GM19468 (cell line): Measurements from ENCODE around the gene SLC16A2.
"Not testable (repeated sequence)": the region's sequence is repeated elsewhere in the genome, so short reads cannot be mapped to it uniquely, and the experiment has no call there.

Experiments used
- ATAC-seq: cut with Tn5 transposase; IDR thresholded peaks from one replicate; pipeline ENCODE4 v1.9.1; 2021; ENCODE audit warnings: mild to moderate bottlenecking, moderate library complexity, moderate number of reproducible peaks; ENCODE audit not compliant: unreplicated experiment; ENCODE audit errors: extremely low read depth

SLC16A2 gene

GRCh38 chrX:74438764-74439163 is 17.5 kb downstream of the SLC16A2 start:
- no peak for ATAC-seq

GRCh38 chrX:74445099-74445498 is 23.8 kb downstream of the SLC16A2 start:
- no peak for ATAC-seq

GRCh38 chrX:74446876-74447275 is 25.6 kb downstream of the SLC16A2 start:
- no peak for ATAC-seq

GRCh38 chrX:74448669-74449068 is 27.4 kb downstream of the SLC16A2 start:
- no peak for ATAC-seq

GRCh38 chrX:74449322-74449936 is 28.1 kb downstream of the SLC16A2 start:
- no peak for ATAC-seq

GRCh38 chrX:74449937-74450330 is 28.6 kb downstream of the SLC16A2 start:
- ATAC-seq, result no peak

- no peak for ATAC-seq
Measured at GRCh38 chrX:74450803-74451449, 29.6 kb downstream of the SLC16A2 start.

- no peak for ATAC-seq
Measured at GRCh38 chrX:74451450-74452198, 30.3 kb downstream of the SLC16A2 start.

- no peak for ATAC-seq
Measured at GRCh38 chrX:74452199-74452481, 30.8 kb downstream of the SLC16A2 start.

- ATAC-seq, result no peak
Measured at GRCh38 chrX:74453178-74453577, 31.9 kb downstream of the SLC16A2 start.

- ATAC-seq, result not testable (repeated sequence)
Measured at GRCh38 chrX:74454233-74454632, 32.9 kb downstream of the SLC16A2 start.

- ATAC-seq, result no peak
Measured at GRCh38 chrX:74458736-74459135, 37.4 kb downstream of the SLC16A2 start.

GRCh38 chrX:74461384-74461783 is 40.1 kb downstream of the SLC16A2 start:
- no peak for ATAC-seq

- no peak for ATAC-seq
Measured at GRCh38 chrX:74464722-74465121, 43.4 kb downstream of the SLC16A2 start.

- ATAC-seq, result no peak
Measured at GRCh38 chrX:74465424-74465823, 44.1 kb downstream of the SLC16A2 start.

GRCh38 chrX:74467656-74468055 is 46.4 kb downstream of the SLC16A2 start:
- no peak for ATAC-seq

- not testable (repeated sequence) for ATAC-seq
Measured at GRCh38 chrX:74473116-74473515, 51.8 kb downstream of the SLC16A2 start.

GRCh38 chrX:74490247-74490646 is 69.0 kb downstream of the SLC16A2 start:
- ATAC-seq, result no peak

- no peak for ATAC-seq
Measured at GRCh38 chrX:74492720-74493201, 71.5 kb downstream of the SLC16A2 start.

GRCh38 chrX:74493806-74494205 is 72.5 kb downstream of the SLC16A2 start:
- ATAC-seq, result no peak

- no peak for ATAC-seq
Measured at GRCh38 chrX:74498924-74499323, 77.6 kb downstream of the SLC16A2 start.
